ENCODE measurements around the gene NRP1. TPM values are rescaled to one million over a fixed set of nuclear protein-coding genes. Genes with fewer than 3 reads are reported as not detected.

Gene NRP1
- polyA plus RNA-seq, 4 donors = 145 to 220 (median 173) TPM

GRCh38 chr10:33295851-33296250 is 38.6 kb downstream of the NRP1 start:
- DNase-seq (ENCODE audit: low read depth in 4 of 4, low spot score in 3 of 4) = no peak

DNA sequence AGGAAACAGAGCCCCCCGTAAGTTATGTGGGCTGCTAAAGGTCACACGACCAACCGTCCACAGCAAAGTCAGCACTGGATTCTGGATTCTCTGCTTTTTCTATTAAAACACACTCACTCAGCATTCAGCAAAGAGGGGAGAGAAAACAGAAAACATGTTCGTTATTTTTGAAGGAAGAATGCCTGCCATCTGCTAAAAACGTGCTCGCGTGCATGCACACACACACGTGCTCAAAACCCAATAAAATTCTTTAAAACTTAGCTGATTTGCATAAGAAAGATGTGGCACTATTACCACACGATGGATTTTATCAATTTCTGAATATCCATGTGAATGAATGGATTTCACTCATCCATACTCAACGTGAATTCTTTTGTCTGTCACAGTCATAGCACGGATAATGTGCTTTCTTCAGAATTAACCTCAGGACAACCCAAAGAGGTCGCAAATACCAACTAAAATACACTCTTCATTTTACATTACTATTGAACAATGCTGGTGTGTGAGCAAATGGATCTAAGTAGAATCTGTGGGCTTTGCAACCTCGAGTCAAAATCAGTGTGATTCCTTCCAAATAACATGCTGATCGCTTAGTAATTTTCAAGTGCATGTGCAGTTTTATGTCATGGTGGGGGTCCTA is 40.8 kb downstream of the NRP1 start:
- no peak for DNase-seq (ENCODE audit: low read depth in 4 of 4, low spot score in 3 of 4)

GRCh38 chr10:33293076-33293475 is 41.4 kb downstream of the NRP1 start:
- no peak for DNase-seq (ENCODE audit: low read depth in 4 of 4, low spot score in 3 of 4)

- no peak for DNase-seq (ENCODE audit: low read depth in 4 of 4, low spot score in 3 of 4)
Observed at GRCh38 chr10:33291053-33291592, 43.3 kb downstream of the NRP1 start.

- DNase-seq (ENCODE audit: low read depth in 4 of 4, low spot score in 3 of 4) = no peak
Observed at GRCh38 chr10:33290321-33291052, 44.0 kb downstream of the NRP1 start.

GRCh38 chr10:33289776-33290175 is 44.7 kb downstream of the NRP1 start:
- DNase-seq (ENCODE audit: low read depth in 4 of 4, low spot score in 3 of 4) = no peak

- DNase-seq (ENCODE audit: low read depth in 4 of 4, low spot score in 3 of 4) = no peak
Observed at GRCh38 chr10:33288127-33288526, 46.3 kb downstream of the NRP1 start.

DNA sequence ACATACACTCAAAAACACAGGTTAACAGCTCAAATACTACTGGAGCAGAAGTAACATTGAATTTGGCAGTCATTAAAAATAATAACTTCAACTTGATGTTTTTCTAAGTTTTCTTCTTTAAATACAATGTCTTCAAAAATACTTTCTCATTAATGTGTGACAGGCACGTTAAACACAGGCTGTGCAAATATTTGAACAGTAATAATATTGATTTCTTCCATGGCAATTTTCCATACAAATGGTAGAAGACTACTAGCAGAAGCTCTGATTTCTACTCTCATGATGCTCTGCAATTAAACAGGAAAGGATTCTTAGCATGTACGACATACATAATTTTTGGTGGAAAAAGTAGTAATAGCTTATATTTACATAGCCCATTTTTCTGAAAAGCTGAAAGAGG is 47.4 kb downstream of the NRP1 start:
- DNase-seq (ENCODE audit: low read depth in 4 of 4, low spot score in 3 of 4) = no peak

DNA sequence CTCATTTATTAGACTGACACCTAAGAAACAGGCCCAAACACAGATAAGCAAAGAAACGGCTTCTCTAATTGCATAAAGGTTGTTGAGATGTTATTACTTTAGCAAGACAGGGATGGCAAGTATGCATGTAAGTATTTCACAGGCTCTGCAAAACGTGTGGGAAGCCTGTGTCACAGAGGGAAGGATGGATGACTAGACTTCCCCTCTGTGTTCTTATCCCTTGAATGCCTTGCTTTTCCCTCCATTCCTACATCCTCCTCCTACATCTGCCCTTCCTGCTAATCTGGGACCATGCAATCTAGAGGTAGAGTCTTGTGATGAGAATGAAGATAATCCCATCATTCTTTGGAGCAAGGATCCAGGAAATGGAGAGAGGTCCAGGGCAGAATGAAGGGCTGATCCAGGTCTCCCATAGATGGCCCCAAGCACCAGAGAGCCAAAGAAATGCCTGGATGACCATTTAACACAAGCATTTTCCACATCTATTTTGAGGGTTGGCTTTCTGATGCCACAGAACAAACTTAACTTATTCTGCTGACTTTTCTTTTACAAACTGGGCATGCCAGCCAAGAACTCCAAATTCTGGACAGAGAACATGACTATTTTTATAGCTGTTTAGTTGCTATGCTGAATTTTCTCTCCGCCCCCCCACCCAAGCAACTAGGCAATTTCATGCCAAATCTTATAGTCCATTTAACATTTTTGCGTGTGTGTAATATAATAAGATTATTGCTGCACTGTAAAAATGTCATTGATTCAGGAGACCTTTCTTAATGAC is 48.1 kb downstream of the NRP1 start:
- no peak for DNase-seq (ENCODE audit: low read depth in 4 of 4, low spot score in 3 of 4)

GRCh38 chr10:33284945-33285344 is 49.5 kb downstream of the NRP1 start:
- no peak for DNase-seq (ENCODE audit: low read depth in 4 of 4, low spot score in 3 of 4)

DNA sequence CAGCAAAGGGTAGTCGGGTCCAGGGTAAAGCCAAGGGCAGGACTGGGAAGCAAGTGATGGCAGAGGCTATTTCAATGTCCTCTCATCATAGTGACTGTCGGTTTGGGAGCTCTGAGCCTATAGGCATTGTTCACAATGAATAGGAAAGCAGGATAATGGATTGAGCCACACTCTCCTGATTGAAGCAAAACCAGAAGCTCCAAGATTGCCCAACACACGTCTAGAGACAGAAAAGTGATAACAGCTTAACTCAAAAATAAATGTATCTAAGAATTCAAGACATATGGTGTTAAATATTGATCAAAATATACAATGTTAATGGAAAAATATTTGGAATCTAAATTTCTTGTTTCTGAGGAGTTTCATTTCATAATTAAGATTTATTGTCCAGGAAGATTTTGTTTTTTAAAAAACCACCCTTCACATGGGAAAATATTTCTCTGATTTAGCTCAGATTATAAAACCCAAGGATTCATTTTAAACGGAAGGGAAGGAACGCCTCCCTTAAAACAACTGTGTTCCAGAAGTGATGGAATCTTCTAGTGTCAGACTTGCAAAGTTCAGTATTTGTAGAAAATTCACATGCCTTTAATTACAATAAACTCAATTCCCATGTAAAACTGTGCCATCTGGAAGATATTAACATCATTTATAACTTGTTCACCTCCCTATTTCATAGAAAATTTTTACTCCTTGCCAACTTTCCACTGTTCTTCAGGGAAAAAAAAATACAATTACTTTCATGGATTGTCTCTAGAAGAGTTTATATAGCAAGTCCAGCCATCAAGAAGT is 54.5 kb downstream of the NRP1 start:
- no peak for DNase-seq (ENCODE audit: low read depth in 4 of 4, low spot score in 3 of 4)

GRCh38 chr10:33279276-33279675 is 55.2 kb downstream of the NRP1 start:
- DNase-seq (ENCODE audit: low read depth in 4 of 4, low spot score in 3 of 4) = no peak

DNA sequence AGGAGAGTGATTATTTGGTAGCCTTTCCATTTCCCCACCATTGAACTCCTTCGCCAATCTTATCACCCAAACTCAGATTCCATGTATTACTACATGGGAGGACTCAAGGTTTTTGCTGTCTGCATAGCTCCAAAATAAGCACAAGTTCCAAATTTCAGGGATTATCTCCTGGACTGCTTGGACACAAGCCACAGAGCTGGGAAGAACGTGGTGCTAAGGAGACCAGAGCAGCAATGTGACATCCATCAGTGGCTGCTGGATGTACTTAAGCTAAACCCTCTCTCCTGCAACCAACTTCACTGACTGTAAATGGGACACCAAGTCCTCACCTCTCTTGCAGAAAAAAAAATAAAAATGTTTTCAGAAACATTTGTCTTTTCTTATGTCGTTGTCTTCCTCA is 56.3 kb downstream of the NRP1 start:
- no peak for DNase-seq (ENCODE audit: low read depth in 4 of 4, low spot score in 3 of 4)

- DNase-seq (ENCODE audit: low read depth in 4 of 4, low spot score in 3 of 4) = no peak
Observed at GRCh38 chr10:33277135-33277536, 57.3 kb downstream of the NRP1 start.

- DNase-seq (ENCODE audit: low read depth in 4 of 4, low spot score in 3 of 4) = no peak
Observed at GRCh38 chr10:33276282-33276923, 58.1 kb downstream of the NRP1 start.

DNA sequence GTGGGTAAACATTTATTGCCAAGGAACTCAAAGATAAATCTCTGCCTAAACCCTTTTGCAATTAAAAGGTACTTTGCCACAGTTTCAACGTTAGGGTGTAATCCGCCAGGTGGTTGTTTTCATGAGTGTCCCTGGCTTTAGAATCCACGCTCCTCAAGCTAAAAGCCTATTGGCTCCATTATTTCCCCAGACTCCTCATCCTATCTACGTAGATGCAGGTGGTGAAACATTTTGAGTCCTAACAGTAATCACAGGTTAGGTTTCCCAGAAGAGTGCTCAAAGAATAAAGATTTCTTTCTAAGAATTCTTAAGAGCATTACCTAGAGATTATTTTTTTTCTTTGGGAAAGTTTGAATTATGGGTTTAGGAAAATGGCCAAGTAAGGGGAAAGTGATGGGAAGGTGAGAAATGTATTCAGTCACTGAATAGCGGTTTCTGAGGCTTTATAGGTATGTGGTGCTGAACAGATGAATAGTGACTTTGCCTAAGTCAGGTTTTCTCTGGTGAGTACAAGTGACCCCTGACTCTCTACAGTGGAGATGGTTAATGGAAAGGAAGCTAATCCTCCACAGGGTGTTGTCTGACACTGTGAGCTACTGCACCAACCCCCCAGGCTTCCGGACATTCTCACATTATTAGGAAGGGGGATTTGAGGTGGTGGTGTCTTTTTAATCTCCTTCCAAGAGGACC is 60.2 kb downstream of the NRP1 start:
- DNase-seq (ENCODE audit: low read depth in 4 of 4, low spot score in 3 of 4) = no peak

DNA sequence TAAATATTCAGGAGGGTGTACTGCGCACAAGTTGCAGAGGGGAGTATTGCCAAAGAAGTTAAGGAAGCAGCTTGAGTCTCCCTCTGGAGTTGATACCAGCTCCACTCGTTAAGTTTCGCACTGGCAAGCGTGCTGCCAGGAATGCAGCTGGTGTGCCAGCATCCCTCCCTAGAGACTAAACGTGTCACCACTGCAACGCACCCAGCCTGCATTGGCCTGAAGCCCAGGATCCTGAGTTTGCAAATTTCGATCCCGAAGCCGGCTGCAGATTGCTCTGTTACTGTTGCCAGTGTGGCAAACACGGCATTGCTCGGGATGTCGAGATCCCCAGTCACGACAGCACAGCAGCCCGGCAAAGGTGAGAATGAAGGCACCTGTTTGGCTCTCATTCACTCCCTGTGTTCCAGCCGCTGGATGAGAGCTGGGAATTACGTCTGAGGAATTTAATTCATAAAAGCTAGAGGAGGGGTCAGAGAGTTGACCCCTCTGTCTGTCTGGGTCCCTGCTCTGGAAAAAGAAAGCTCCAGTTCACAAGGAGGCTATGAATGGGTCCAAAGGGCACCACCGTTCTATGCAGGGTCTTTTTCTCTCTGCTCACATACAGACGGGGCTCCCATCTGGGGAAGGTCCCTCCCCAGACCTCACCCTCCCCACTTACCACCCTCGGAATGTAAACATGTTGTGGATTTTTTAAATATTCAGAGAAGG is 61.0 kb downstream of the NRP1 start:
- DNase-seq (ENCODE audit: low read depth in 4 of 4, low spot score in 3 of 4) = peak in 1 of 4 donors; percentile 39

DNA sequence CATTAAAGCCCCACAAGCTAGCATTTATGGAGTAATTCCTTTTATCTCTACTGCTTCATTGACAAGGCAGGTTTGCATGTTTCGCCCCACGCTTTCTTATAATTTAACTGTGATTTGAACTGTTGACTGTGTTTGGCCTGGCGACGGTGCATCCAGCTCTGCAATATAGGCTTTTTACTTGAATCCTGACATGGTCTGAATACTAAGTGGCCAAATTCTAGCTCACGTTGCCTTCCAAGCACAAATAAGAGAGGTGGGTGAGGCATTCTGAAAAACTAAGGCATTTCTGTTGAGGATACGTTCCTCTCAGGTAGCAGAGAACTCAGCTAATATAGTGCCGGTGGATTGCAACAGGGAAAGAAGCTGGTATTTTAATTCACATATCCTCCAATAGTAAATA is 61.8 kb downstream of the NRP1 start:
- DNase-seq (ENCODE audit: low read depth in 4 of 4, low spot score in 3 of 4) = no peak
